HG03521 (cell line): ENCODE measurements around the gene ZNF189.
"Not testable (repeated sequence)": the region's sequence is repeated elsewhere in the genome, so short reads cannot be mapped to it uniquely, and the experiment has no call there.

ENCODE experiments used
- ATAC-seq: cut with Tn5 transposase; IDR thresholded peaks from one replicate; pipeline ENCODE4 v1.9.1; 2021; ENCODE audit warnings: mild to moderate bottlenecking, moderate library complexity; ENCODE audit not compliant: unreplicated experiment

The ZNF189 gene

GRCh38 chr9:101376111-101376848, 22.4 kb upstream of the ZNF189 start:
- ATAC-seq = no peak

GRCh38 chr9:101380295-101380694, 18.4 kb upstream of the ZNF189 start:
- no peak for ATAC-seq

GRCh38 chr9:101381118-101381517, 17.5 kb upstream of the ZNF189 start:
- no peak for ATAC-seq

- ATAC-seq = no peak
Measured at GRCh38 chr9:101381833-101382342, 16.8 kb upstream of the ZNF189 start.

GRCh38 chr9:101383361-101383760, 15.3 kb upstream of the ZNF189 start:
- ATAC-seq = no peak

GRCh38 chr9:101384873-101385536, 13.6 kb upstream of the ZNF189 start, which contains the start of gene BAAT:
BAAT (minus strand) TSS chr9:101385006; CDS start chr9:101371404, 13,602 bp downstream.
- not testable (repeated sequence) for ATAC-seq

GRCh38 chr9:101387871-101388506, 10.7 kb upstream of the ZNF189 start:
- ATAC-seq = peak; percentile 77

GRCh38 chr9:101388507-101388993, 10.1 kb upstream of the ZNF189 start:
- no peak for ATAC-seq

- ATAC-seq = no peak
Measured at GRCh38 chr9:101393135-101393534, 5.5 kb upstream of the ZNF189 start.

- no peak for ATAC-seq
Measured at GRCh38 chr9:101394687-101395086, 4.0 kb upstream of the ZNF189 start.

GRCh38 chr9:101397746-101398067, 944 bp upstream of the ZNF189 start:
- ATAC-seq = no peak

- peak; percentile 2 for ATAC-seq
Measured at GRCh38 chr9:101398930-101399642, 435 bp downstream of the ZNF189 start.

GRCh38 chr9:101399643-101399970, 956 bp downstream of the ZNF189 start:
- no peak for ATAC-seq

GRCh38 chr9:101400120-101400519, 1.5 kb downstream of the ZNF189 start:
- no peak for ATAC-seq

- no peak for ATAC-seq
Measured at GRCh38 chr9:101403516-101404285, 5.0 kb downstream of the ZNF189 start.

GRCh38 chr9:101408374-101409078, 9.9 kb downstream of the ZNF189 start:
- ATAC-seq = no peak

GRCh38 chr9:101409079-101409477, 10.4 kb downstream of the ZNF189 start:
- ATAC-seq = no peak

- no peak for ATAC-seq
Measured at GRCh38 chr9:101414839-101415238, 16.2 kb downstream of the ZNF189 start.

GRCh38 chr9:101415578-101415977, 16.9 kb downstream of the ZNF189 start:
- no peak for ATAC-seq

GRCh38 chr9:101417389-101417788, 18.7 kb downstream of the ZNF189 start:
- no peak for ATAC-seq
